Thyroid gland (tissue), 4 donors: Measurements from ENCODE around the gene KCNK1. TPM values are rescaled to one million over a fixed set of nuclear protein-coding genes. Genes with fewer than 3 reads are reported as not detected.
A peak's percentile ranks its signal among the peaks of the same experiment; 100 is the strongest.

Experiments used
- DNase-seq, 2 donors: peaks; one replicate each; pipeline ENCODE4 v3.0.0-alpha.2; 2019
- H3K27ac ChIP-seq, 3 donors: fragments of 200-600 bp; sonication (generic); 1 replicate in 2 of 3; 2 replicates in 1 of 3; pipeline ENCODE4 v1.5.1; 2016 to 2019; ENCODE audit warnings: mild to moderate bottlenecking in 1 of 3, moderate library complexity in 1 of 3
- H3K27me3 ChIP-seq: fragments of 200-600 bp; sonication (generic); one replicate; pipeline ENCODE4 v1.5.1; 2019
- H3K36me3 ChIP-seq, 2 donors: fragments of 200-600 bp; sonication (generic); one replicate each; pipeline ENCODE4 v1.5.1; 2016 to 2019
- H3K4me1 ChIP-seq, 2 donors: fragments of 200-600 bp; sonication (generic); one replicate each; pipeline ENCODE4 v1.5.1; 2017 to 2019
- H3K4me3 ChIP-seq, 3 donors: fragments of 200-600 bp; sonication (generic); replicated peaks in 1 of 3; 1 replicate in 2 of 3; 2 replicates in 1 of 3; pipeline ENCODE4 v1.5.1; 2016; ENCODE audit warnings: mild to moderate bottlenecking in 1 of 3
- H3K9me3 ChIP-seq: fragments of 200-600 bp; sonication (generic); one replicate; pipeline ENCODE4 v1.5.1; 2017
- POLR2A ChIP-seq, 2 donors: fragments of 450-650 bp; IDR thresholded peaks; one replicate each; pipeline ENCODE4 v1.6.1; 2017; ENCODE audit warnings: antibody characterized with exemption in 2 of 2, mild to moderate bottlenecking in 2 of 2, moderate library complexity in 1 of 2
- WGBS, 2 donors: methylation state at CpG; one replicate each; pipeline ENCODE4 v1.1.5; 2017; 5-methylcytosine and 5-hydroxymethylcytosine counted together
- intact Hi-C: fragments of 100-400 bp; cut with DNase I; formaldehyde crosslinking; loops from one replicate; pipeline ENCODE4 v1.15.1; 2023
- total RNA-seq, 4 donors: library from RNA; depleted of rRNA; stranded (reverse); fragments of >200 nt; gene quantifications; one replicate each; pipeline ENCODE4 v1.2.3, GENCODE V29; 2016
- TF ChIP-seq, protein P1 (sequence below), 6 experiments: fragments of 200-600 bp in 3 of 6; fragments of 450-650 bp in 3 of 6; sonication (generic) in 3 of 6; IDR thresholded peaks; one replicate each; pipeline ENCODE4 v1.5.1; 2016 to 2019; ENCODE audit warnings: antibody characterized with exemption in 6 of 6, mild to moderate bottlenecking in 2 of 6, inconsistent platforms in 1 of 6, moderate library complexity in 1 of 6

KCNK1 gene
- total RNA-seq, 4 donors from 2014 or later: 6.7 to 8.3 (median 7.6) TPM

DNA sequence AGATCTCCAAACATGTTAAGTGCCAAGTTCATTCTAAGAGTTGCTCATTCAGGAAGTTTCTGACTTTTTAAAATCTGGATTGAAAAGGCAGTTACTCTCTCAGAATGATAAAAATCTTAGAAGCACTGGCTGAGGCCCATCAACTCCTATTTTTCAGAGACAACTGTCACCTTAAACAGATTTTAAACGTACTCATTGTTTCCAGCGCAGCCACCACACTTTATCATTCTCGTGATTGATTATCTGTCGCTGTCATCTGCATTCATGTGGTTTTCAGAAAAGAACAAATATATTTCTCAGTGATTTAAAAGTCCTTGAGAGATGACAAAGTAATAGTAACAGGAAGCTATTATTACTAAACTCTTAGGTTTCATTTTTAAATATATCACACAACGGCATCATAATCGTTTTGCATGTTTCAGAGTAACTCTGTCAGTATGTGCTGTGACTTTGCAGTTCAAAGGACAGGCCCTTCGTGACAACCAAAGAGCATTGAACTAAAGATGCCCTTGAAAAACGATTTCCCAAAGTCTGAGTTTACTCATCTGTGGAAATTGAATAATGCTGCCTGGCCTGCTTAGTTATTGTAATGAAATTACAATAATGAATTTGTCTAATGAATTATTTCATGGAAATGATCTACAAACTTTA is 14.9 kb upstream of the KCNK1 start:
- H3K4me1 ChIP-seq: peaks cover 4 to 6% of the 10 kb centered on the region in 2 donors
- no peak overlapping the region for H3K4me3 ChIP-seq
- peak overlapping the region in 1 of 3 donors; percentile 32 for H3K27ac ChIP-seq
- no peaks in the 10 kb centered on the region for H3K36me3 ChIP-seq
- 53 to 54% methylated on average over 8 of the region's 8 CpGs for WGBS, 2 donors
- DNase-seq: no peak
- no peaks in the 10 kb centered on the region for H3K9me3 ChIP-seq
- intact Hi-C loops: no loop called here
- no peak for TF ChIP-seq POLR2A (IDR thresholded peaks at IDR 0.05)
- TF ChIP-seq, protein P1, sequence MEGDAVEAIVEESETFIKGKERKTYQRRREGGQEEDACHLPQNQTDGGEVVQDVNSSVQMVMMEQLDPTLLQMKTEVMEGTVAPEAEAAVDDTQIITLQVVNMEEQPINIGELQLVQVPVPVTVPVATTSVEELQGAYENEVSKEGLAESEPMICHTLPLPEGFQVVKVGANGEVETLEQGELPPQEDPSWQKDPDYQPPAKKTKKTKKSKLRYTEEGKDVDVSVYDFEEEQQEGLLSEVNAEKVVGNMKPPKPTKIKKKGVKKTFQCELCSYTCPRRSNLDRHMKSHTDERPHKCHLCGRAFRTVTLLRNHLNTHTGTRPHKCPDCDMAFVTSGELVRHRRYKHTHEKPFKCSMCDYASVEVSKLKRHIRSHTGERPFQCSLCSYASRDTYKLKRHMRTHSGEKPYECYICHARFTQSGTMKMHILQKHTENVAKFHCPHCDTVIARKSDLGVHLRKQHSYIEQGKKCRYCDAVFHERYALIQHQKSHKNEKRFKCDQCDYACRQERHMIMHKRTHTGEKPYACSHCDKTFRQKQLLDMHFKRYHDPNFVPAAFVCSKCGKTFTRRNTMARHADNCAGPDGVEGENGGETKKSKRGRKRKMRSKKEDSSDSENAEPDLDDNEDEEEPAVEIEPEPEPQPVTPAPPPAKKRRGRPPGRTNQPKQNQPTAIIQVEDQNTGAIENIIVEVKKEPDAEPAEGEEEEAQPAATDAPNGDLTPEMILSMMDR (IDR thresholded peaks at IDR 0.05): no peak
- H3K27me3 ChIP-seq: no peaks in the 10 kb centered on the region

DNA sequence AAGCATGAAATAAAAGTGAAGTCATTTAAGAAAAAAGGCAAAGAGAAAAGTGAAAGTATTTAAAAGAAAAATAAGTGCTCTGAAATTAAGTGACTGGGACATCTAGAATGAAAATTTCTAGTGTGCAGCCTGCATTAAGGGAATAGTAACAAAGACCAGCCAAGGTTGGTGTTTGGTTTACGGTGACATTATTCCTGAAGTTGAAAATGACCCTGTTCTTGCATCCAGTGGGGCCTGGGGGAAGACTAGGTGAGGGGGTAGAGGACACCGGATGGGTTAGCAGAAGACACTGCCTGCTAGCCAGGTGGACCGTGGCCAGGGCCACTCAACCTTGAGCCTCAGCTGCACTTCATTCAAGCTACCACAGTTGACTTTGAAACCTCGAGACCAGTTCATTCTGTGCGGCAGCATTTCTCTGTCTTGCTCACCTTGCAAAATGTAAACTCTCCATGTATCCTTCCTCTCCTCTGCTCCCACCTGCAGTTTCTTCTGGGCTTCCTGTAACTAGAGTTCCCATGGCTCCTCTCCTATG is 14.3 kb upstream of the KCNK1 start:
- 24 to 37% methylated on average over 5 of the region's 5 CpGs for WGBS, 2 donors
- Histone ChIP-seq H3K27ac (peak overlapping the region in 1 of 3 donors; percentile 32), H3K4me1 (peaks cover 4 to 6% of the 10 kb centered on the region in 2 donors), H3K36me3 (no peaks in the 10 kb centered on the region), H3K4me3 (no peak overlapping the region), H3K27me3 (no peaks in the 10 kb centered on the region), H3K9me3 (no peaks in the 10 kb centered on the region)
- DNase-seq: peak; percentile 62 to 82
- no peak for TF ChIP-seq POLR2A (IDR thresholded peaks at IDR 0.05)
- TF ChIP-seq, protein P1 (IDR thresholded peaks at IDR 0.05): no peak
- intact Hi-C loops: no loop called here

DNA sequence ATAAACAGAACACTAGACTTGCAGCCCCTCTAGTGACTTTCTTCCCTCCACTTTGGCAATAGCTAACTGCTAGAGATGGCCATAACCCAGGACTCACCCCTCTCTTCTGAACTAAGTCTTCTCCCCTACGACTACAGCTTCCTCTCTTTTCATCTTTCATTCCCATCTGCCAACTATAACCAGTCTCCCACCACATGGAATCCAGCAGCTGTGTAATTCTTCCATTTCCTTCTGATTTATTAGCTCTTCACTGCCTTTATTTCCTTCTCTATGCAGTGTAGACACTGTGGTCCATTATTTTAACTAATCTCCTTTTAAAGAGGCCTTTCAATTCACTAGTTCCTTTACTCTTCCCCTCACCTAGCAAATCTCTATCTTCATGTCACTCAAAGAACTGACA is 13.4 kb upstream of the KCNK1 start:
- Histone ChIP-seq H3K4me3 (no peak overlapping the region), H3K36me3 (no peaks in the 10 kb centered on the region), H3K27ac (no peak overlapping the region), H3K27me3 (no peaks in the 10 kb centered on the region), H3K4me1 (peaks cover 4 to 6% of the 10 kb centered on the region in 2 donors), H3K9me3 (no peaks in the 10 kb centered on the region)
- 51 to 58% methylated on average over 1 of the region's 1 CpG for WGBS, 2 donors
- intact Hi-C loops: no loop called here
- TF ChIP-seq, protein P1 (IDR thresholded peaks at IDR 0.05): no peak
- TF ChIP-seq POLR2A (IDR thresholded peaks at IDR 0.05): no peak
- DNase-seq: no peak

DNA sequence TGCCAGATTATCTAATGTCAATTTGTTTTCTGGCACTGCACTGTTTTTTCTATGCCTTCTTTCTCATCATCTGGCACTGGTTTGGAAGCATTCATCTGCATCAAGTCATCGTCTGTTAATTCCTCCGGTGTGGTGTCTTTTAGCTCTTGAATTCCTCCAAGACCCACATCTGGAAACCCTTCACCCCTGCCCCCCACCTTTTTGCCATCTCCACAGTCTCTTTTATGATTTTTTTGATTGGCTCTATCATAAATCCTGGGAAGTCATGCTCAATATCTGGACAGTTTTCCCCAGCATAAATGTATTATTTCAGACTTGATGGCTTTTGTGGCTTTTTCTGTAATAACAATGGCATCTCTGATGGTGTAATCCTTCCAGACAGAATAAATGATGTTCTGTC is 10.4 kb upstream of the KCNK1 start:
- Histone ChIP-seq H3K36me3 (no peaks in the 10 kb centered on the region), H3K27ac (no peak overlapping the region), H3K27me3 (no peaks in the 10 kb centered on the region), H3K4me1 (peaks cover 4 to 6% of the 10 kb centered on the region in 2 donors), H3K9me3 (no peaks in the 10 kb centered on the region), H3K4me3 (no peak overlapping the region)
- TF ChIP-seq, protein P1 (IDR thresholded peaks at IDR 0.05): no peak
- no peak for TF ChIP-seq POLR2A (IDR thresholded peaks at IDR 0.05)
- DNase-seq: no peak
- intact Hi-C loops: no loop called here
- WGBS, 2 donors: 51 to 73% methylated on average over 2 of the region's 2 CpGs

DNA sequence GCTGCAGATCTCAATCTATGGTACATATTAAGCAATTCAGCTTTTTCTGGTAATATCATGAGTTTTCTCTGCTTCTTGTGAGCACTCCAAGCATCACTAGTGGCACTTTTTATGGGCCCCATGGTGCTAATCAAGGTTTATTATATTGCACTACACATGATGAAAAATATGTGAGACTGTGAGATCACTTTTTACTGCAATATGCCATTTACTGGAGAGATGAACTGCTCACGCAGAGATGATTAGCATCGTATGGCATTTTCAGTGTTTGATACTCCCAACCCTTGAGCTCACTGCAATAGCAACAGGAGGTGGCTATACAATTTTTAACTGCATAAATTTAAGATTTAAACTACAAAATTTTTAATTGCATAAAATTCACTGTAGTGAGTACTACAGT is 8.7 kb upstream of the KCNK1 start:
- 96% methylated on average over 2 of the region's 2 CpGs for WGBS, 2 donors
- Histone ChIP-seq H3K9me3 (no peaks in the 10 kb centered on the region), H3K36me3 (no peaks in the 10 kb centered on the region), H3K27me3 (no peaks in the 10 kb centered on the region), H3K4me3 (no peak overlapping the region), H3K4me1 (peaks cover 0 to under 1% of the 10 kb centered on the region in 2 donors), H3K27ac (no peak overlapping the region)
- TF ChIP-seq, protein P1 (IDR thresholded peaks at IDR 0.05): no peak
- no peak for TF ChIP-seq POLR2A (IDR thresholded peaks at IDR 0.05)
- intact Hi-C loops: no loop called here
- DNase-seq: no peak
